GM10266 (cell line): ENCODE results near the gene NPVF.

ENCODE experiments used
- DNase-seq: peaks from one replicate; pipeline ENCODE4 v3.0.0; 2012; ENCODE audit errors: extremely low spot score
- TF ChIP-seq, protein P1 (sequence below): IDR thresholded peaks from 2 replicates; pipeline ENCODE4 v1.5.1; 2012; ENCODE audit warnings: mild to moderate bottlenecking, low read depth; ENCODE audit not compliant: control insufficient read depth, insufficient read depth; ENCODE audit errors: missing control alignments

The NPVF gene

DNA sequence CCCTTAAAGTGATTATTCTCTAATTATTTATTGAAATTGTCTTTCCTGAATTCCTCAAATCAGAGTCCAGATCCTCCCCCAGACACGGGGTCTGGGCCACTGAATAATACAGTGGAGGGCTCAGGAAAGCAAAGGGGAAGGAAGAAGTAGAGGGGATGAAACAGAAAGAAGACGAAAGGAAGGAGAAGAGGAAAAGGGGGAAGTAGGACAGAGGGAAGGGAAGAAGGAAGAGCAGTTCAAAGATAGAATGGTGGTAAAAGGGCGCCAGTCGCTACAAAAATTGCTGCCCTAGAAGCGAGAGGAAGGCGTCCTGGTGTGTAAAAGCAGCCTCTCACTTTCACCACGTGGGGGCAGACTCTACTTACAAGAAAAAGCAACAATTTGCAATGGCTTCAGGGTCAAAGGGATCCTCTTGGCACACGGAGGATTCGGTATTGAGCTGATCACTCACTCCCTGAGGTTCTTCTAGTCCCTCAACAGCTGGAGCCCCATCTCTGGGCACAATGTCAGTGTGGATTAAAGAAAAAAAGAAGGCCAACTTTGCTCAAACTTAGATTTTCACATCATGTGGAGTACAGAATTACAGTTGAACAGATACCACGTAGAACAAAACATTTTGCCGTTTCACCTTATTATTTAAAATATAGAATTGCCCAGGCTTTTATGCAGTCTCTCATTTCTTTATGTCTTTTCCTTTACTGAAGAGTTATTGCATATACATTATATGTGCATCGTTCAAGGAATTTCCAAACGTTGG is 31.4 kb upstream of the NPVF start:
- TF ChIP-seq, protein P1, sequence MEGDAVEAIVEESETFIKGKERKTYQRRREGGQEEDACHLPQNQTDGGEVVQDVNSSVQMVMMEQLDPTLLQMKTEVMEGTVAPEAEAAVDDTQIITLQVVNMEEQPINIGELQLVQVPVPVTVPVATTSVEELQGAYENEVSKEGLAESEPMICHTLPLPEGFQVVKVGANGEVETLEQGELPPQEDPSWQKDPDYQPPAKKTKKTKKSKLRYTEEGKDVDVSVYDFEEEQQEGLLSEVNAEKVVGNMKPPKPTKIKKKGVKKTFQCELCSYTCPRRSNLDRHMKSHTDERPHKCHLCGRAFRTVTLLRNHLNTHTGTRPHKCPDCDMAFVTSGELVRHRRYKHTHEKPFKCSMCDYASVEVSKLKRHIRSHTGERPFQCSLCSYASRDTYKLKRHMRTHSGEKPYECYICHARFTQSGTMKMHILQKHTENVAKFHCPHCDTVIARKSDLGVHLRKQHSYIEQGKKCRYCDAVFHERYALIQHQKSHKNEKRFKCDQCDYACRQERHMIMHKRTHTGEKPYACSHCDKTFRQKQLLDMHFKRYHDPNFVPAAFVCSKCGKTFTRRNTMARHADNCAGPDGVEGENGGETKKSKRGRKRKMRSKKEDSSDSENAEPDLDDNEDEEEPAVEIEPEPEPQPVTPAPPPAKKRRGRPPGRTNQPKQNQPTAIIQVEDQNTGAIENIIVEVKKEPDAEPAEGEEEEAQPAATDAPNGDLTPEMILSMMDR = peak; percentile 79
- DNase-seq = peak; percentile 51

DNA sequence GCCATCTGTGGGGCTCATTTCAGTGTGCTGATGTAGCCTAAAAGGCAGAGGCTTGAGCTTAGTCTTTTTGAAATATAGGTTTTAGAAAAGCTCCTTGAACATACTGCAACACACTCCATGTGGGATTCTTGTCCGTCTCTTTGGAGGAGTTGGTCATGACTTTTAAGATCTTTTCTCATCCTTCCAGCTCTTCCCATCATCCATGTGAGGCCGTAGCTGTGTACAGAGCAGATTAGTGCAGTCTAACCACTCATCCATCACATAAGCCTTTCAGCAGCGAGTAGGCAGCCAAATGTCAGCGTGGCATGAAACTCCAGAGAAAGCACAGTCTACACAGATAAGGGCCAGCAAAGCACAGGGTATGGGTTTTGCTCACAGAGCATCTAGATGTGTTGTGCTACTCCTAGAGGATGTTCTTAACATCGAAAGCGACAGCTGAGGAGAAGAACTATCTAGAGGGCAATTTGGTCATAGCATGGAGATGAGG is 28.1 kb upstream of the NPVF start:
- DNase-seq = no peak
- TF ChIP-seq, protein P1 = no peak

DNA sequence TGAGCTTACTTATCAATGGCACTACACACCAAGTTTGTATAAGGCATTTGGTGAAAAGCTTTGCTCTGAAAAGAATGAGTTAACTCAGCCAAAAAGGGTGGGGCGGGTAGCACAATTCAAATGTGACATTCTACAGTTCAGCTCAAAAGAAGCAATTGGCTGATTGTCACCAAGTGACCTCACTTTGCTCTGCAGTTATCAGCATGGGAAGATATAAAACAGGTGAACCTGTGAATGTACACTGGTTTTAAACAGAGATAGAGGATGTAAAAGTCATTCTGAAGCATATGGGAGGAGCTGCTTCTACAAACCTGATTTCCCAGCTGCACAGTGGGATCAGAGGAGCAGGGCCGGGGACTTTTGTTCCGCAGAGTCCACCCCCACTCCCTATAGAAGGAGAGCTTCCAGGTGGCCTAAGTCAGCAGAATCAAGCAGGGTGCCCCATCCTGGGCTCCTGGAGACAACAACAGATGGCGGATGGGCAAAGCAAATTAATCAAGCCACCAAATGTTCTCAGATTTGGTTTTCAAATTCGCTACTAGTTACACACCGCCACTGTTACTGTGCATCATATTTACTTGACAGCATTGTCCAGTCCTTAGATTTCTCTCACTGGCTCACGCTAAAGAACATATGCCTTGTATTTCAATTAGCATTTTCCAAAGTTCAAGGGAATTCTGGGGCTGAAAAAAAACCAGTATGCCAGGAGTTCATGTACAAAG is 27.5 kb upstream of the NPVF start:
- TF ChIP-seq, protein P1 = no peak
- no peak for DNase-seq

DNA sequence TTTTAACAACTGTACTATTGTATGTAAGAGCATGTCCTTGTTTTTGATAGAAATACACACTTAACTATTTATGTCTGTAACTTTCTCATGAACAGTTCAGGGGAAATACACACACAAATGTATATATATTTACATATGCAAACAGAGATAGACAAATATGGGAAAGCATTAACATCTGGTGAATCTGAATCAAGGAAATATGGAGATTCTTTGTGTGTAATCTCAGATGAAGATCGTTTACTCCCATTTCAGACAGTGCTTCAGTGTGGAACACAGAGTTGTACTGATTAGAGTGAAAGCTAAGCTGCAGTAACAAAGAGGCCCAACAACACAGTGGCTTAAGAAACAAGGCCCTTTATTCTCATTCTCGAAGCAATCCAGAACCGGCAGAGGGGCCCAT is 26.3 kb upstream of the NPVF start:
- TF ChIP-seq, protein P1 = no peak
- no peak for DNase-seq

DNA sequence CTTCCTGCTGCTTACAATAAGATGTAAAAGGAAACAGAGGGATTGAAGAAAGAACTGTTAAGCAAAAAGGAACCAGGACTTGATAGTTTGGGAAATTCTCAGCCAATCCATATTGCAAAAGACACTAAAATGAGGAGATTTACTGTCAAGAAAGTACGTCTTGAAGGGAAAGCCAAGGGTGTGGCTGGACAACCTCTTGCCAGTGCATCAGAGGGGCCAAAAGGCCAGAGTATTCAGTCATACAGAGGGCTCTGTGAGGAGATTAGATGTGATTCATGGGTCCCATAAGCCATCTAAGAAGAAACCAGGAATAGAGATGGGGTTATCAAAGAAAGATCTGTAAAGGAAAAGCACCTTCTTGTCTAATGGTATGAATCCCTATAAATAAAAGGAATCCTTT is 25.4 kb upstream of the NPVF start:
- TF ChIP-seq, protein P1 = no peak
- no peak for DNase-seq

DNA sequence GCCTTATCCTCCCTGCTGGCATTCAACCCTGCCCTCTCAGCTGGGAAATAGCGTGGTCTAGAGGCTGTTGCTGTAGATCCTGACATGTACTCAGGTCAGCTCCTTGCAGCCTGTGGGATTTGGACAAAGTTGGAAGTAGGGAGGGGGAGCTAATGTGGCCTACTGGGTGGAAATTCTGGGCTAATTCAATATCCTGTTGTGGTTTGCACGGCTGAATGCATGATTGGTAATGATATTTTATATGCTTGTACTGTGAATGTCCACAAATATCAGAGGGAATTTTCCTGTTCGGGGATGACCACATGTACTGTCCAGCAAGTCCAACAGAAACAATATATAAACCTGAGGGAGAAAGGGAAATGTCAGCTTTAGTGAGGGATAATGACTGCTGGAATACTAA is 22.1 kb upstream of the NPVF start:
- TF ChIP-seq, protein P1 = no peak
- DNase-seq = no peak

DNA sequence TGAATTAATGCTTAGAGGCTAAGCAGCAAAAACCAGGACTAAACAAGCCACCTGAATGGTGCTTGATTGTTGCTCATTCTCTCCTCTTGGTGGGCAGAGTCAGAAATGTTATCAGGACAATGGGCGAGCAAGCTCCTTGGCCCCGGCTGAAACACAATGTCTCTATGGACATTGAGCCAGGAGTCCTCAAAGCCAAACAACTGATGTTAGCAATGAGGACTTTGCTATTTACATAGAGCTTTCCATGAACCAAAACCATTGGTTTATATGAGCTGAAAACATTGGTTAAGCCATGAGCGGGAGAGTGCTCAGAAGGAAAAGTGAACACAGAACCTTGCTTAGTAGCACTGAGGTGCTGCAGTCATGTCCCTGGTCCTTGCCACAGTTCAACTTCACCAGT is 21.5 kb upstream of the NPVF start:
- TF ChIP-seq, protein P1 = no peak
- no peak for DNase-seq
